OCI-LY7 (cell line): ENCODE measurements around the gene SATL1. TPM values are rescaled to one million over a fixed set of nuclear protein-coding genes. Genes with fewer than 3 reads are reported as not detected.
A peak's percentile ranks its signal among the peaks of the same experiment; 100 is the strongest.
"Not testable (repeated sequence)": the region's sequence is repeated elsewhere in the genome, so short reads cannot be mapped to it uniquely, and the experiment has no call there.

ENCODE experiments used
- BruUV-seq: library from RNA; stranded (reverse); fragments of 400-500 nt; replicated peaks from 2 replicates; lab custom pipeline; 2021; lab: Mats Ljungman, UMichigan
- CTCF ChIA-PET: fragments of 300-600 bp; sonication (Branson Sonifier 250); formaldehyde crosslinking; loops from one replicate; lab custom pipeline; 2022; ENCODE audit warnings: antibody characterized with exemption; ENCODE audit not compliant: unreplicated experiment; lab: Charles Lee
- POLR2A ChIA-PET: fragments of 300-600 bp; sonication (Branson Sonifier 250); formaldehyde crosslinking; loops from one replicate; lab custom pipeline; 2022; ENCODE audit warnings: antibody characterized with exemption; lab: Charles Lee
- DNase-seq: peaks from one replicate; pipeline ENCODE4 v3.0.0-alpha.2; 2015; ENCODE audit warnings: low spot score
- H2AFZ ChIP-seq: fragments of 200-600 bp; sonication (generic), shearing (Covaris generic); 2 replicates; pipeline ENCODE4 v1.6.1; 2014; ENCODE audit warnings: mild to moderate bottlenecking, antibody characterized with exemption, low read length, moderate library complexity
- H3K27ac ChIP-seq: fragments of 200-600 bp; sonication (generic); 2 replicates; pipeline ENCODE4 v1.5.1; 2014; ENCODE audit warnings: mixed run types, low read depth, mild to moderate bottlenecking, moderate library complexity, low read length, inconsistent platforms; ENCODE audit not compliant: poor library complexity, severe bottlenecking
- H3K36me3 ChIP-seq: fragments of 200-600 bp; sonication (generic); 2 replicates; pipeline ENCODE4 v1.6.1; 2014; ENCODE audit warnings: mild to moderate bottlenecking, antibody characterized with exemption, low read length, moderate library complexity, mixed read lengths; ENCODE audit not compliant: insufficient read depth
- H3K4me1 ChIP-seq: fragments of 200-600 bp; sonication (generic); 2 replicates; pipeline ENCODE4 v1.5.1; 2014; ENCODE audit warnings: mild to moderate bottlenecking, low read length; ENCODE audit not compliant: insufficient read depth, poor library complexity, severe bottlenecking
- H3K4me2 ChIP-seq: fragments of 200-600 bp; sonication (generic); 2 replicates; pipeline ENCODE4 v1.6.1; 2014; ENCODE audit warnings: mild to moderate bottlenecking, low read length
- H3K4me3 ChIP-seq: fragments of 200-600 bp; sonication (generic); 2 replicates; pipeline ENCODE4 v1.5.1; 2014; ENCODE audit warnings: mild to moderate bottlenecking, low read depth, low read length; ENCODE audit not compliant: poor library complexity, severe bottlenecking
- H3K79me2 ChIP-seq: fragments of 200-600 bp; sonication (generic); 2 replicates; pipeline ENCODE4 v1.6.1; 2016; ENCODE audit warnings: low read depth, mild to moderate bottlenecking, low read length, moderate library complexity, mixed read lengths; ENCODE audit not compliant: insufficient read depth
- H3K9me2 ChIP-seq: fragments of 200-600 bp; sonication (generic); 2 replicates; pipeline ENCODE4 v1.6.1; 2016; ENCODE audit warnings: mild to moderate bottlenecking, low read length, mixed read lengths; ENCODE audit not compliant: insufficient read depth
- H3K9me3 ChIP-seq: fragments of 200-600 bp; sonication (generic); 2 replicates; pipeline ENCODE4 v1.6.1; 2014; ENCODE audit warnings: mild to moderate bottlenecking, mixed run types, low read length, mixed read lengths
- H4K20me1 ChIP-seq: fragments of 200-600 bp; sonication (generic); 2 replicates; pipeline ENCODE4 v1.6.1; 2014; ENCODE audit warnings: mild to moderate bottlenecking, antibody characterized with exemption, low read length, moderate library complexity, mixed read lengths; ENCODE audit not compliant: insufficient read depth
- CTCF ChIP-seq: fragments of 200-600 bp; sonication (generic); conservative IDR thresholded peaks from 2 replicates; pipeline ENCODE4 v1.5.1; 2014; ENCODE audit warnings: mild to moderate bottlenecking, antibody characterized with exemption, low read length, moderate library complexity, mixed read lengths
- EZH2phosphoT487 ChIP-seq: fragments of 200-600 bp; sonication (generic); IDR thresholded peaks from 2 replicates; pipeline ENCODE4 v1.6.1; 2018; ENCODE audit warnings: low read depth, borderline replicate concordance, mild to moderate bottlenecking, mixed run types, antibody characterized with exemption, low read length, moderate library complexity, mixed read lengths
- intact Hi-C: fragments of 100-400 bp; cut with micrococcal nuclease; formaldehyde crosslinking; loops from one replicate; pipeline ENCODE4 v1.10.0; 2022; ENCODE audit not compliant: unreplicated experiment
- total RNA-seq, 2 experiments: library from RNA; depleted of rRNA in 1 of 2; stranded (reverse); fragments of >200 nt in 1 of 2; shearing (Covaris generic) in 1 of 2; gene quantifications; 2 replicates each; pipeline ENCODE4 v1.2.3, GENCODE V29; 2014 to 2022

The SATL1 gene
- total RNA-seq, 2 experiments from 2014 or later, result 0.17 TPM; not detected in 1

- Histone ChIP-seq H2AFZ (no peak overlapping the region), H3K27ac (no peak overlapping the region), H3K9me3 (no peaks in the 10 kb centered on the region), H3K9me2 (no peaks in the 10 kb centered on the region), H4K20me1 (no peaks in the 10 kb centered on the region), H3K4me3 (no peak overlapping the region), H3K4me1 (no peaks in the 10 kb centered on the region), H3K36me3 (no peaks in the 10 kb centered on the region), H3K79me2 (no peaks in the 10 kb centered on the region), H3K4me2 (no peak overlapping the region)
- intact Hi-C loops, result no loop called here
- DNase-seq, result no peak
- BruUV-seq, result no TSS peak
- ChIA-PET CTCF (no interaction called here), POLR2A (no interaction called here)
- no peak for TF ChIP-seq EZH2phosphoT487
- TF ChIP-seq CTCF, result no peak
Observed at GRCh38 chrX:85107407-85107806, 136.2 kb downstream of the SATL1 start.

GRCh38 chrX:85089321-85089840 lies 154.2 kb downstream of the SATL1 start:
- Histone ChIP-seq H3K4me3 (no peak overlapping the region), H3K27ac (no peak overlapping the region), H3K4me2 (no peak overlapping the region), H3K9me3 (no peaks in the 10 kb centered on the region), H3K79me2 (no peaks in the 10 kb centered on the region), H2AFZ (no peak overlapping the region), H3K9me2 (no peaks in the 10 kb centered on the region), H3K4me1 (no peaks in the 10 kb centered on the region), H4K20me1 (no peaks in the 10 kb centered on the region), H3K36me3 (peaks cover 4% of the 10 kb centered on the region)
- BruUV-seq, result no TSS peak
- CTCF ChIA-PET, result no interaction called here
- no peak for TF ChIP-seq EZH2phosphoT487
- no peak for TF ChIP-seq CTCF
- intact Hi-C loops, result no loop called here
- no peak for DNase-seq
- POLR2A ChIA-PET, result no interaction called here

GRCh38 chrX:85084770-85085393 lies 158.7 kb downstream of the SATL1 start:
- Histone ChIP-seq H3K9me3 (no peaks in the 10 kb centered on the region), H3K79me2 (no peaks in the 10 kb centered on the region), H4K20me1 (no peaks in the 10 kb centered on the region), H3K36me3 (peaks cover 4% of the 10 kb centered on the region), H2AFZ (no peak overlapping the region), H3K4me1 (no peaks in the 10 kb centered on the region), H3K4me3 (no peak overlapping the region), H3K9me2 (no peaks in the 10 kb centered on the region), H3K27ac (no peak overlapping the region), H3K4me2 (no peak overlapping the region)
- ChIA-PET POLR2A (no interaction called here), CTCF (no interaction called here)
- intact Hi-C loops, result no loop called here
- TF ChIP-seq EZH2phosphoT487, result no peak
- peak; percentile 80 for TF ChIP-seq CTCF
- BruUV-seq, result no TSS peak
- DNase-seq, result peak; percentile 33

GRCh38 chrX:85077247-85077646 lies 166.3 kb downstream of the SATL1 start:
- H4K20me1 ChIP-seq, H3K9me2 ChIP-seq, CTCF ChIA-PET, intact Hi-C loops, H3K4me1 ChIP-seq, H2AFZ ChIP-seq, H3K36me3 ChIP-seq, H3K9me3 ChIP-seq, BruUV-seq, DNase-seq, H3K4me2 ChIP-seq, POLR2A ChIA-PET, H3K27ac ChIP-seq, H3K79me2 ChIP-seq, H3K4me3 ChIP-seq: not testable (repeated sequence)
